Activated B cell treated with CpG ODN at 0.5 μM for 24 hours (primary cell): ENCODE results near the gene FOLR2. TPM values are rescaled to one million over a fixed set of nuclear protein-coding genes. Genes with fewer than 3 reads are reported as not detected.

Experiments used
- ATAC-seq: fragments of 200-7000 bp; cut with Tn5 transposase; one replicate; pipeline ENCODE4 v1.10.0; 2021; ENCODE audit warnings: low read depth, mild to moderate bottlenecking, moderate library complexity
- CTCF ChIA-PET: fragments of 350-600 bp; sonication (Branson Sonifier 250); formaldehyde crosslinking; loops from one replicate; lab custom pipeline; 2021; ENCODE audit warnings: antibody characterized with exemption; lab: Charles Lee
- POLR2A ChIA-PET: fragments of 350-600 bp; sonication (Branson Sonifier 250); formaldehyde crosslinking; loops from one replicate; lab custom pipeline; 2021; ENCODE audit warnings: antibody characterized with exemption; lab: Charles Lee
- DNase-seq: peaks from one replicate; pipeline ENCODE4 v3.0.0; 2022
- H3K27ac Mint-ChIP-seq: one replicate; pipeline ENCODE4 v1.8.0; 2020; ENCODE audit warnings: mixed read lengths
- H3K27me3 Mint-ChIP-seq: one replicate; pipeline ENCODE4 v1.8.0; 2021; ENCODE audit warnings: mixed read lengths
- H3K36me3 Mint-ChIP-seq: one replicate; pipeline ENCODE4 v1.8.0; 2021; ENCODE audit warnings: low read depth, mixed read lengths
- H3K4me1 Mint-ChIP-seq: one replicate; pipeline ENCODE4 v1.8.0; 2021; ENCODE audit warnings: mixed read lengths
- H3K4me3 Mint-ChIP-seq: one replicate; pipeline ENCODE4 v1.8.0; 2020; ENCODE audit warnings: mild to moderate bottlenecking, mixed read lengths
- H3K9me3 Mint-ChIP-seq: one replicate; pipeline ENCODE4 v1.8.0; 2020; ENCODE audit warnings: mixed read lengths
- CTCF ChIP-seq: fragments of 200-600 bp; IDR thresholded peaks from one replicate; pipeline ENCODE4 v1.8.0; 2022; ENCODE audit warnings: antibody characterized with exemption, mild to moderate bottlenecking
- intact Hi-C: fragments of 100-400 bp; cut with micrococcal nuclease; formaldehyde crosslinking; loops from one replicate; pipeline ENCODE4 v1.15.1; 2024
- total RNA-seq: library from RNA; stranded (reverse); gene quantifications from 2 replicates; pipeline ENCODE4 v1.2.3, GENCODE V29; 2022

The FOLR2 gene
- total RNA-seq, 1 donor from 2014 or later = 0.67 TPM

GRCh38 chr11:72234514-72234830, 17.9 kb downstream of the FOLR2 start:
- no peak overlapping the region for H3K4me3 Mint-ChIP-seq
- peaks cover 77% of the 10 kb centered on the region for H3K36me3 Mint-ChIP-seq
- DNase-seq (no peak), ATAC-seq (peak; percentile 23)
- ChIA-PET CTCF (no interaction called here), POLR2A (interaction anchor here (0.6 to 1.3 kb wide), 2 partner anchors 9 to 121 kb away, joined by 3 to 7 read pairs; no protein-coding TSS in a partner anchor)
- H3K27ac Mint-ChIP-seq = peak overlapping the region; percentile 73
- peaks cover 27% of the 10 kb centered on the region for H3K4me1 Mint-ChIP-seq
- H3K27me3 Mint-ChIP-seq = peaks cover 6% of the 10 kb centered on the region
- intact Hi-C loops = loop anchor here (1.0 kb wide), 1 partner anchor 51 kb away; no protein-coding TSS in a partner anchor
- H3K9me3 Mint-ChIP-seq = no peaks in the 10 kb centered on the region
- no peak for TF ChIP-seq CTCF

DNA sequence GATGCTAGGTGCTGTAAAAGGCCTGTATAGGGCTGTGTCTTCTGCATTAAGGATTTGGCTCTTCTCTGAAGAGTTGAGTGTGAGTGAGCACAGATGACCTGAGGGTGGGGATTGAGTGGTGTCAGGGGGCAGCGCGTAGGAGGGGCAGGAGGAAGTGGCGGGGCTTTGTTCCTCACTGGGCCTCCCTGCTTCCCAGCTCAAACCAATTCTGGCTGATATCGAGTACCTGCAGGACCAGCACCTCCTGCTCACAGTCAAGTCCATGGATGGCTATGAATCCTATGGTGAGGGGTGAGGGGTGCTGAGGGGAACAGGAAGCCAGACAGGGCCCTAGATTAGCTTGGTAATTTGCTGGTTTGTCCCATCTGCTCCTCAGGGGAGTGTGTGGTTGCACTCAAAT, 18.3 kb downstream of the FOLR2 start:
- Mint-ChIP-seq H3K36me3 (peaks cover 72% of the 10 kb centered on the region), H3K27me3 (peaks cover 6% of the 10 kb centered on the region), H3K9me3 (no peaks in the 10 kb centered on the region), H3K4me1 (peaks cover 29% of the 10 kb centered on the region), H3K27ac (peak overlapping the region; percentile 73), H3K4me3 (no peak overlapping the region)
- ATAC-seq (no peak), DNase-seq (no peak)
- CTCF ChIA-PET = no interaction called here
- POLR2A ChIA-PET = interaction anchor here (0.6 to 1.3 kb wide), 3 partner anchors 9 to 122 kb away, joined by 3 to 7 read pairs (median 3); no protein-coding TSS in a partner anchor
- no peak for TF ChIP-seq CTCF
- intact Hi-C loops = loop anchor here (1.0 kb wide), 1 partner anchor 52 kb away; no protein-coding TSS in a partner anchor

DNA sequence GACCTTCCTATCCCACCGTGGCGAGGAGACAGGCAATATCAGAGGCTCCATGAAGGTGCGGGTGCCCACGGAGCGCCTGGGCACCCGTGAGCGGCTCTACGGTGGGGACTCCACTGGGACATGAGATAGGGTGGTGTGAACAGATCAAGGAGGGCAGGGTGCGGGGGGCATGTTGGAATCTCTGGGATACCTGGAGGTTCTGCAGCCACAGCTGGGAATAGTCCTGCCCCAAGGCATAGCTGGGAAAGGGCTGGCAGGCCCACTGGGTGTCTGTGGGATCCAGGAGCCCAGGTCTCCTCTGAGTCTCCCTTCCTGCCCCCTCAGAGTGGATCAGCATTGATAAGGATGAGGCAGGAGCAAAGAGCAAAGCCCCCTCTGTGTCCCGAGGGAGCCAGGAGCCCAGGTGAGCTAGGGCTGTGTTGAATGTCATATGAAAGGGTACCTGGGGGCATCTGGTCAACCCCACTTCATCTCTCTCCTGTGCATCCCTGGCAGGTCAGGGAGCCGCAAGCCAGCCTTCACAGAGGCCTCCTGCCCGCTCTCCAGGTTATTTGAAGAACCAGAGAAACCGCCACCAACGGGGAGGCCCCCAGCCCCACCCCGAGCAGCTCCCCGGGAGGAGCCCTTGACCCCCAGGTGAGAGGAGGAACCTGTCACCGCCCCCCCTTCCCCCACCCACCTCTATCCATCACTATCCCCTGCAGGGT, 18.9 kb downstream of the FOLR2 start:
- Mint-ChIP-seq H3K27ac (no peak overlapping the region), H3K4me1 (peaks cover 33% of the 10 kb centered on the region), H3K4me3 (no peak overlapping the region), H3K27me3 (peaks cover 9% of the 10 kb centered on the region), H3K9me3 (no peaks in the 10 kb centered on the region), H3K36me3 (peaks cover 66% of the 10 kb centered on the region)
- intact Hi-C loops = no loop called here
- ATAC-seq (no peak), DNase-seq (no peak)
- ChIA-PET POLR2A (interaction anchor here (0.6 to 3.3 kb wide), 2 partner anchors 11 to 32 kb away, joined by 3 to 21 read pairs; partner anchors contain the start of gene INPPL1), CTCF (interaction anchor here (0.8 to 1.5 kb wide), 3 partner anchors 14 to 179 kb away, joined by 3 to 4 read pairs (median 3); no protein-coding TSS in a partner anchor)
- no peak for TF ChIP-seq CTCF

DNA sequence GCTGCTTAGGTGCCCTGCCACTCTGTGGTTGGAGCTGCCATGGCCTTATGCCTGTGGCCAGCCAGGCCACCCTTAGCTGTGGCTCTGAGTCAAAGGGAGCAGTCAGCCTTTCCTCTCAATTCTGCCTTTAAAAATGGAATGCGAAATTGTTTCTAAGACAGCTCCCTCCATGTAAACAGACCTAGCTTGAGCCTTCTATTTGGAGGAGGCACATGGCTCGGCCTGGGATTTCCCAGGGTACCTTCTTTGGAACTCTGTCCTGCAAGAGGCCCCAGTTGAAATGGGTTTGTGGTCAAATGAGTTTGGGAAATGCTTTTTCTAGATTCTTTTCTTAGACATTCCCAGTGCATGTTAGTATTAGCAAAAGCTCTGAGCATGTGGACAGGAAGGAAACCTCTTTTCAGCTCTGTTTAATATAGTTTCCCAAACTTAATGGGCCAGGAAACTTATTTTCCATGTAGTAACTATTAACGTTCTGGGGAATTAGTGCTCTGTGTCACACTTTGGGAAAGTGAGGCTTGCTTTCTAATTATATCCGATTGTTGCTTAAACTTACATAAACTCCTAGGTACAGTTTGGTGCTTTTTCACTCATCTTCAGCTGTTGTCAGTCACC, 19.6 kb downstream of the FOLR2 start:
- no peak for TF ChIP-seq CTCF
- no peak overlapping the region for H3K4me3 Mint-ChIP-seq
- ATAC-seq = no peak
- ChIA-PET POLR2A (interaction anchor here (3.3 kb wide), 1 partner anchor 12 kb away, joined by 21 read pairs; the partner anchor contains the start of gene INPPL1), CTCF (interaction anchor here (0.8 to 1.5 kb wide), 4 partner anchors 10 to 178 kb away, joined by 3 to 4 read pairs (median 3); no protein-coding TSS in a partner anchor)
- peaks cover 16% of the 10 kb centered on the region for H3K27me3 Mint-ChIP-seq
- H3K27ac Mint-ChIP-seq = no peak overlapping the region
- peaks cover 61% of the 10 kb centered on the region for H3K36me3 Mint-ChIP-seq
- intact Hi-C loops = no loop called here
- DNase-seq = no peak
- H3K4me1 Mint-ChIP-seq = peaks cover 38% of the 10 kb centered on the region
- H3K9me3 Mint-ChIP-seq = no peaks in the 10 kb centered on the region

DNA sequence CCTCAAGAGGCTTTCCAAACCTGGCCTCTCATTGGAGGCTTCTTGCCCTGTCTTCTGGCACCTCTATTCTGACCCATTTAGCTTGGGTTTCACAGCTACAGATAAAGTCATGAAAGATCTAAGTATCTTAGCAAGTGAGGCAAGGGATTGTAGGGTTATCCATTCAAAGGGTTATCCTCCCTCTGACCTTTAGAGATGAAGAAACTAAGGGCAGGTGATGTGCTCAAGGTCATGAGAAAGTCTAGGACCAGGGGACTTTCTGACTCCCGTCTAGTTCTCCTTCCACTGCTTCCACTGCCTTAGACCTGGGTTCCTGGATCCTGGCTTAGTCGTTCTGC, 20.1 kb downstream of the FOLR2 start:
- ChIA-PET POLR2A (interaction anchor here (3.3 kb wide), 1 partner anchor 13 kb away, joined by 21 read pairs; the partner anchor contains the start of gene INPPL1), CTCF (interaction anchor here (1.2 to 1.5 kb wide), 3 partner anchors 10 to 53 kb away, joined by 3 to 4 read pairs (median 3); no protein-coding TSS in a partner anchor)
- ATAC-seq (no peak), DNase-seq (no peak)
- no peaks in the 10 kb centered on the region for H3K9me3 Mint-ChIP-seq
- TF ChIP-seq CTCF = no peak
- peaks cover 40% of the 10 kb centered on the region for H3K4me1 Mint-ChIP-seq
- H3K27ac Mint-ChIP-seq = no peak overlapping the region
- intact Hi-C loops = no loop called here
- peaks cover 55% of the 10 kb centered on the region for H3K36me3 Mint-ChIP-seq
- peaks cover 20% of the 10 kb centered on the region for H3K27me3 Mint-ChIP-seq
- no peak overlapping the region for H3K4me3 Mint-ChIP-seq
